Liver (tissue), 3 donors: ENCODE measurements around the gene CELSR1.

ENCODE experiments used
- CTCF ChIP-seq: fragments of 150-350 bp; IDR thresholded peaks from 2 replicates; pipeline ENCODE4 v1.5.1; 2017; ENCODE audit warnings: improper control_type of control experiment, low read depth, low read length; ENCODE audit not compliant: missing input control
- GABPA ChIP-seq, 2 donors: IDR thresholded peaks in 1 of 2; conservative IDR thresholded peaks in 1 of 2; 2 replicates each; pipeline ENCODE4 v1.6.1; 2016; ENCODE audit warnings: antibody characterized with exemption in 2 of 2, mild to moderate bottlenecking in 1 of 2, moderate library complexity in 1 of 2
- MAX ChIP-seq: IDR thresholded peaks from 2 replicates; pipeline ENCODE4 v1.6.1; 2016; ENCODE audit warnings: antibody characterized with exemption
- NR2F2 ChIP-seq: IDR thresholded peaks from 2 replicates; pipeline ENCODE4 v1.6.1; 2016; ENCODE audit warnings: antibody characterized with exemption
- RAD21 ChIP-seq, 2 donors: IDR thresholded peaks; 2 replicates each; pipeline ENCODE4 v1.6.1; 2016; ENCODE audit warnings: antibody characterized with exemption in 2 of 2, mild to moderate bottlenecking in 2 of 2
- REST ChIP-seq: IDR thresholded peaks from 2 replicates; pipeline ENCODE4 v1.6.1; 2016; ENCODE audit warnings: antibody characterized with exemption, mild to moderate bottlenecking
- SP1 ChIP-seq: IDR thresholded peaks from 2 replicates; pipeline ENCODE4 v1.6.1; 2018; ENCODE audit warnings: antibody characterized with exemption, mild to moderate bottlenecking
- TAF1 ChIP-seq: conservative IDR thresholded peaks from 2 replicates; pipeline ENCODE4 v1.6.1; 2016; ENCODE audit warnings: antibody characterized with exemption, mild to moderate bottlenecking
- YY1 ChIP-seq: IDR thresholded peaks from 2 replicates; pipeline ENCODE4 v1.6.1; 2016; ENCODE audit warnings: antibody characterized with exemption, mild to moderate bottlenecking
- donor health status: healthy.
- donor health status: healthy.

GRCh38 chr22:46428602-46429324 is 108.7 kb downstream of the CELSR1 start:
- TF ChIP-seq CTCF (no peak), RAD21 (IDR thresholded peaks at IDR 0.05) (no peak), SP1 (no peak), TAF1 (no peak), MAX (no peak), GABPA (IDR thresholded peaks at IDR 0.05 in 1 of 2, conservative IDR thresholded peaks at IDR 0.05 in 1 of 2) (no peak), REST (no peak), YY1 (no peak), NR2F2 (no peak)
